ENCODE data around the gene MVP. TPM values are rescaled to one million over a fixed set of nuclear protein-coding genes. Genes with fewer than 3 reads are reported as not detected.
A peak's percentile ranks its signal among the peaks of the same experiment; 100 is the strongest.

Gene MVP
- polyA plus RNA-seq, 1 experiment = 251 TPM

DNA sequence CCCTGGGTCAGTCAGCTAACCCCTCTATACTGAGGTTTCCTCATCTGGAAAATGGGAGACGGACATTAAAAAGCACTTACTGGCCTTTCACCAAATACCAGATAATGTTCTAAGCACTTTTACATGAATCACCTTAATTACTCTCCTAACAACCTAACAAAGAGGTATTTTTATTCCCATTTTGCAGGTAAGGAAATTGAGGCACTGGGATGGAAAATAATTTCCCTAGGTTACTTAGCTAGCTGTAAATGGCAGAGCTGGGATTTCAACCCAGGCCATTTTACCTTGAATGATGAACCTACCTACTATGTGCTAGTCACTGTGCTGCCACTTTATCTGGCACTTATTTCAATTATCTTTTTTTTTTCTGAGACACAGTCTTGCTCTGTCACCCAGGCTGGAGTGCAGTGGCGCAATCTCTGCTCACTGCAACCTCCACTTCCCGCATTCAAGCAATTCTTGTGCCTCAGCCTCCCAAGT is 26.0 kb upstream of the MVP start:
- H3K4me3 ChIP-seq (ENCODE audit: low read depth, low read length) = no peak overlapping the region
- CTCF ChIA-PET = interaction anchor here (1.5 kb wide), 1 partner anchor 10 kb away, joined by 9 read pairs; no protein-coding TSS in a partner anchor
- no peaks in the 10 kb centered on the region; the same call in 1 of the 2 replicates for H3K9me3 ChIP-seq (ENCODE audit: control insufficient read depth, insufficient read depth, low read length)
- POLR2A ChIA-PET = no interaction called here
- TF ChIP-seq, protein P1, sequence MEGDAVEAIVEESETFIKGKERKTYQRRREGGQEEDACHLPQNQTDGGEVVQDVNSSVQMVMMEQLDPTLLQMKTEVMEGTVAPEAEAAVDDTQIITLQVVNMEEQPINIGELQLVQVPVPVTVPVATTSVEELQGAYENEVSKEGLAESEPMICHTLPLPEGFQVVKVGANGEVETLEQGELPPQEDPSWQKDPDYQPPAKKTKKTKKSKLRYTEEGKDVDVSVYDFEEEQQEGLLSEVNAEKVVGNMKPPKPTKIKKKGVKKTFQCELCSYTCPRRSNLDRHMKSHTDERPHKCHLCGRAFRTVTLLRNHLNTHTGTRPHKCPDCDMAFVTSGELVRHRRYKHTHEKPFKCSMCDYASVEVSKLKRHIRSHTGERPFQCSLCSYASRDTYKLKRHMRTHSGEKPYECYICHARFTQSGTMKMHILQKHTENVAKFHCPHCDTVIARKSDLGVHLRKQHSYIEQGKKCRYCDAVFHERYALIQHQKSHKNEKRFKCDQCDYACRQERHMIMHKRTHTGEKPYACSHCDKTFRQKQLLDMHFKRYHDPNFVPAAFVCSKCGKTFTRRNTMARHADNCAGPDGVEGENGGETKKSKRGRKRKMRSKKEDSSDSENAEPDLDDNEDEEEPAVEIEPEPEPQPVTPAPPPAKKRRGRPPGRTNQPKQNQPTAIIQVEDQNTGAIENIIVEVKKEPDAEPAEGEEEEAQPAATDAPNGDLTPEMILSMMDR (IDR thresholded peaks at IDR 0.05; ENCODE audit: low read depth, low read length) = no peak
- no peak for DNase-seq (ENCODE audit: low read depth, low spot score)
- H3K27ac ChIP-seq (ENCODE audit: low read depth, low read length) = no peak overlapping the region
- no peaks in the 10 kb centered on the region for H3K27me3 ChIP-seq (ENCODE audit: control insufficient read depth, insufficient read depth, low read length)

GRCh38 chr16:29802416-29802935 is 17.8 kb upstream of the MVP start:
- Histone ChIP-seq H3K9me3 (ENCODE audit: control insufficient read depth, insufficient read depth, low read length) (no peaks in the 10 kb centered on the region), H3K27ac (ENCODE audit: low read depth, low read length) (no peak overlapping the region), H3K27me3 (ENCODE audit: control insufficient read depth, insufficient read depth, low read length) (no peaks in the 10 kb centered on the region), H3K4me3 (ENCODE audit: low read depth, low read length) (no peak overlapping the region)
- ChIA-PET POLR2A (no interaction called here), CTCF (interaction anchor here (0.7 kb wide), 1 partner anchor 18 kb away, joined by 3 read pairs; no protein-coding TSS in a partner anchor)
- TF ChIP-seq, protein P1 (IDR thresholded peaks at IDR 0.05; ENCODE audit: low read depth, low read length) = no peak
- DNase-seq (ENCODE audit: low read depth, low spot score) = no peak

DNA sequence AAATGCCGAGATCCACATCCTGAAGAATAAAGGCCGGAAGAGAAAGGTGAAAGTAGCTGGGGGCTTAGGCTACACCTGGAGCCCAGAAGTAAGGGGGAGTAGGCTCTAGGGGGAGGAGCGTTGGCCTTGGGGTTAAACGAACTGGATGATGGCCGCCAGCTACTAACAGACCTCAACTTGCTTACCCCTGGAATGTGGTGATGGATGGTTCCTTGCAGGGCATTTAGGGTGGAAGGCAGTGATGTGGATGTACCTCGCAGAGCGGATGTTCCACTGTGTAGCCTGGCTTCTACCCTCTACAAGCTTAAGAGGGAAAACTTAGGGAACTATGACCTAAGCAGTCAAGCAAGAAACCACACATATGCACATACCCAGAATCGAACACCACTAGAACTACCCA is 16.2 kb upstream of the MVP start:
- Histone ChIP-seq H3K27ac (ENCODE audit: low read depth, low read length) (no peak overlapping the region), H3K9me3 (ENCODE audit: control insufficient read depth, insufficient read depth, low read length) (no peaks in the 10 kb centered on the region), H3K4me3 (ENCODE audit: low read depth, low read length) (no peak overlapping the region), H3K27me3 (ENCODE audit: control insufficient read depth, insufficient read depth, low read length) (no peaks in the 10 kb centered on the region)
- DNase-seq (ENCODE audit: low read depth, low spot score) = no peak
- TF ChIP-seq, protein P1 (IDR thresholded peaks at IDR 0.05; ENCODE audit: low read depth, low read length) = no peak
- ChIA-PET POLR2A (interaction anchor here (0.6 to 0.8 kb wide), 3 partner anchors 18 to 166 kb away, joined by 5 to 6 read pairs (median 6); no protein-coding TSS in a partner anchor), CTCF (interaction anchor here (0.8 to 1.8 kb wide), 4 partner anchors 14 to 102 kb away, joined by 3 to 8 read pairs (median 4); partner anchors contain the start of gene KIF22)

DNA sequence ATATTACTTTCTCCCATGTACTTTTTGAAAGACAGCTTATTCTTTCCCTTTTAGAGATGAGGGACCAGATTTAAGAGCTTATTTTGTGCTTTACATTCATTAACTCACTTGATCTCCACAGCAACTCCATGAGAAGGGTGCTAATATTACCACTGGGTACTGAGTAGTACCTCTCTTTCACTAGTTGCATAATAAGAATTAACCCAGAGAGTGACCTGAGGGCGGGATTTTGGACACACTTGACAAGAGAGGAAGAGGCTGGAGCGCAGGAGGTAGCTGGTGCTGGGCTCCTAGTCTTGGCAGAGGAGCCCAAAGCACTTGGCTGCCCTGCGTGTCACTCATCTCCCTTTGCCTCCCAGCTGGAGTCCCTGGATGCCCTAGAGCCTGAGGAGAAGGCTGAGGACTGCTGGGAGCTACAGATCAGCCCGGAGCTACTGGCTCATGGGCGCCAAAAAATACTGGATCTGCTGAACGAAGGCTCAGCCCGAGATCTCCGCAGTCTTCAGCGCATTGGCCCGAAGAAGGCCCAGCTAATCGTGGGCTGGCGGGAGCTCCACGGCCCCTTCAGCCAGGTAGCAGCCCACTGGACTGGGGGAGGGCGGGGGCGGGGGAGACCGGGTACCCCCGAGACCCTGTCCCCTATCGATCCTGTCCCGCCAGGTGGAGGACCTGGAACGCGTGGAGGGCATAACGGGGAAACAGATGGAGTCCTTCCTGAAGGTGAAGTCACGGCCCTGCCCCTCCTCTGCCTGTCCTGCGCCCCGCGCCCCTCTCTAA is 15.6 kb upstream of the MVP start:
- POLR2A ChIA-PET = interaction anchor here (0.6 to 0.8 kb wide), 4 partner anchors 18 to 166 kb away, joined by 5 to 6 read pairs (median 6); no protein-coding TSS in a partner anchor
- Histone ChIP-seq H3K9me3 (ENCODE audit: control insufficient read depth, insufficient read depth, low read length) (no peaks in the 10 kb centered on the region), H3K4me3 (ENCODE audit: low read depth, low read length) (peak overlapping the region; percentile 86), H3K27ac (ENCODE audit: low read depth, low read length) (peak overlapping the region; percentile 95), H3K27me3 (ENCODE audit: control insufficient read depth, insufficient read depth, low read length) (no peaks in the 10 kb centered on the region)
- no peak for DNase-seq (ENCODE audit: low read depth, low spot score)
- CTCF ChIA-PET = interaction anchor here (0.8 to 1.8 kb wide), 4 partner anchors 14 to 102 kb away, joined by 3 to 8 read pairs (median 4); partner anchors contain the start of gene KIF22
- TF ChIP-seq, protein P1 (IDR thresholded peaks at IDR 0.05; ENCODE audit: low read depth, low read length) = no peak
